Measurements from ENCODE around the gene RPL10A. TPM values are rescaled to one million over a fixed set of nuclear protein-coding genes. Genes with fewer than 3 reads are reported as not detected.

The RPL10A gene
- polyA plus RNA-seq, 2 of the 4 experiments (the other 2 are of a cell fraction): 1,150 to 1,645 TPM

- ATAC-seq (peak in 1 of 2 experiments; percentile 54; a peak in 3 of 6 replicates), DNase-seq (ENCODE audit: low read depth in 1 of 2, low spot score in 1 of 2) (no peak)
- TF ChIP-seq EHF (CRISPR knock-in tag; IDR thresholded peaks at IDR 0.05): no peak
- no peak for TF ChIP-seq FOSL2 (IDR thresholded peaks at IDR 0.05)
- TF ChIP-seq FOSL2 (CRISPR knock-in tag; IDR thresholded peaks at IDR 0.05): peak; percentile 15; the same call in 1 of the 2 replicates
Measured at GRCh38 chr6:35485402-35485877, 17.2 kb downstream of the RPL10A start.

GRCh38 chr6:35486005-35486925 lies 18.1 kb downstream of the RPL10A start:
- ATAC-seq (no peak), FAIRE-seq (no peak)
- peak overlapping the region; percentile 38; the same call in 1 of the 3 replicates for H3K4me2 ChIP-seq

More at GRCh38 chr6:35485402-35485877, 17.2 kb downstream of the RPL10A start:
- WGBS (ENCODE audit: missing lambda C conversion rate): 31% methylated on average over 2 of the region's 11 CpGs
- Histone ChIP-seq H3K27ac (peak overlapping the region; percentile 30 to 82; a peak in 3 of 6 replicates), H3K9me3 (no peaks in the 10 kb centered on the region), H3K4me1 (peaks cover 25% of the 10 kb centered on the region), H3K4me2 (peak overlapping the region; percentile 38; the same call in 2 of the 3 replicates), H3K4me3 (no peak overlapping the region)
- ChIA-PET POLR2A (no interaction called here), CTCF (no interaction called here)
- no peak for FAIRE-seq

More at GRCh38 chr6:35486005-35486925, 18.1 kb downstream of the RPL10A start:
- Histone ChIP-seq H3K4me3 (no peak overlapping the region), H3K9me3 (no peaks in the 10 kb centered on the region), H3K4me1 (peaks cover 25% of the 10 kb centered on the region), H3K27ac (peak overlapping the region in 1 of 2 experiments; percentile 82; a peak in 2 of 6 replicates)
- ChIA-PET CTCF (interaction anchor here (1.1 to 1.6 kb wide), 2 partner anchors 18 to 71 kb away, joined by 3 read pairs; partner anchors contain the start of gene RPL10A), POLR2A (no interaction called here)
- no peak for TF ChIP-seq MAZ (IDR thresholded peaks at IDR 0.05; ENCODE audit: borderline replicate concordance, low read depth, low read length)
- no peak for TF ChIP-seq ZFP36 (IDR thresholded peaks at IDR 0.05; ENCODE audit: borderline replicate concordance, partially characterized antibody)
- no peak for TF ChIP-seq HDAC2 (IDR thresholded peaks at IDR 0.05)
- no peak for TF ChIP-seq E2F6 (IDR thresholded peaks at IDR 0.05; ENCODE audit: borderline replicate concordance, low read depth)
- TF ChIP-seq HMGXB4 (CRISPR knock-in tag; IDR thresholded peaks at IDR 0.05; ENCODE audit: borderline replicate concordance): no peak
- TF ChIP-seq ESRRA (IDR thresholded peaks at IDR 0.05; ENCODE audit: borderline replicate concordance, low read length): no peak
- no peak for TF ChIP-seq REST (IDR thresholded peaks at IDR 0.05)
- no peak for TF ChIP-seq SREBF2 (IDR thresholded peaks at IDR 0.05)
- no peak for TF ChIP-seq JUNB (IDR thresholded peaks at IDR 0.05)
- no peak for DNase-seq (ENCODE audit: low read depth in 1 of 2, low spot score in 1 of 2)
- 94% methylated on average over 50 of the region's 61 CpGs for WGBS (ENCODE audit: missing lambda C conversion rate)

All from A549 (cell line).